Inflammatory macrophage treated with lipopolysaccharide for 1 hour (primary cell): ENCODE results near the gene FFAR1.
A peak's percentile ranks its signal among the peaks of the same experiment; 100 is the strongest.

Experiments used
- DNase-seq, 2 donors: peaks; one replicate each; pipeline ENCODE4 v3.0.0-alpha.2; 2020 to 2022

FFAR1 gene

GRCh38 chr19:35395382-35396199 is 47.9 kb downstream of the FFAR1 start:
- DNase-seq: peak in 1 of 2 donors; percentile 9

GRCh38 chr19:35396240-35396885 is 48.7 kb downstream of the FFAR1 start:
- no peak for DNase-seq

GRCh38 chr19:35397064-35397463 is 49.4 kb downstream of the FFAR1 start:
- DNase-seq: no peak
